ENCODE data around the gene SGCA. TPM values are rescaled to one million over a fixed set of nuclear protein-coding genes. Genes with fewer than 3 reads are reported as not detected.

Gene SGCA
- total RNA-seq, 1 donor from 2014 or later: not detected

GRCh38 chr17:50167371-50167770, 1.6 kb downstream of the SGCA start:
- Histone ChIP-seq H3K36me3 (ENCODE audit: control insufficient read depth, insufficient read depth, low read length) (no peaks in the 10 kb centered on the region), H3K4me3 (ENCODE audit: low read depth, low read length) (no peak overlapping the region), H3K27me3 (ENCODE audit: control insufficient read depth, insufficient read depth, low read length) (peaks cover 4% of the 10 kb centered on the region)
- TF ChIP-seq CTCF (IDR thresholded peaks at IDR 0.05; ENCODE audit: insufficient read depth, low read length, poor library complexity, severe bottlenecking): no peak
- DNase-seq (ENCODE audit: low read depth): no peak

GRCh38 chr17:50168319-50168718, 2.5 kb downstream of the SGCA start:
- Histone ChIP-seq H3K4me3 (ENCODE audit: low read depth, low read length) (no peak overlapping the region), H3K36me3 (ENCODE audit: control insufficient read depth, insufficient read depth, low read length) (no peaks in the 10 kb centered on the region), H3K27me3 (ENCODE audit: control insufficient read depth, insufficient read depth, low read length) (peaks cover 4% of the 10 kb centered on the region)
- DNase-seq (ENCODE audit: low read depth): no peak
- no peak for TF ChIP-seq CTCF (IDR thresholded peaks at IDR 0.05; ENCODE audit: insufficient read depth, low read length, poor library complexity, severe bottlenecking)

GRCh38 chr17:50169121-50169764, 3.4 kb downstream of the SGCA start:
- no peak for DNase-seq (ENCODE audit: low read depth)
- peaks cover 4% of the 10 kb centered on the region for H3K27me3 ChIP-seq (ENCODE audit: control insufficient read depth, insufficient read depth, low read length)

GRCh38 chr17:50169881-50170459, 4.2 kb downstream of the SGCA start:
- Histone ChIP-seq H3K27me3 (ENCODE audit: control insufficient read depth, insufficient read depth, low read length) (peaks cover 4% of the 10 kb centered on the region), H3K36me3 (ENCODE audit: control insufficient read depth, insufficient read depth, low read length) (no peaks in the 10 kb centered on the region)
- TF ChIP-seq CTCF (IDR thresholded peaks at IDR 0.05; ENCODE audit: insufficient read depth, low read length, poor library complexity, severe bottlenecking): no peak

More at GRCh38 chr17:50169121-50169764, 3.4 kb downstream of the SGCA start:
- Histone ChIP-seq H3K4me3 (ENCODE audit: low read depth, low read length) (no peak overlapping the region), H3K36me3 (ENCODE audit: control insufficient read depth, insufficient read depth, low read length) (no peaks in the 10 kb centered on the region)
- peak; percentile 91 for TF ChIP-seq CTCF (IDR thresholded peaks at IDR 0.05; ENCODE audit: insufficient read depth, low read length, poor library complexity, severe bottlenecking)

GRCh38 chr17:50170662-50171370, 5.0 kb downstream of the SGCA start:
- Histone ChIP-seq H3K4me3 (ENCODE audit: low read depth, low read length) (no peak overlapping the region), H3K36me3 (ENCODE audit: control insufficient read depth, insufficient read depth, low read length) (no peaks in the 10 kb centered on the region), H3K27me3 (ENCODE audit: control insufficient read depth, insufficient read depth, low read length) (peaks cover 4% of the 10 kb centered on the region)
- no peak for DNase-seq (ENCODE audit: low read depth)
- no peak for TF ChIP-seq CTCF (IDR thresholded peaks at IDR 0.05; ENCODE audit: insufficient read depth, low read length, poor library complexity, severe bottlenecking)

More at GRCh38 chr17:50169881-50170459, 4.2 kb downstream of the SGCA start:
- no peak overlapping the region for H3K4me3 ChIP-seq (ENCODE audit: low read depth, low read length)
- no peak for DNase-seq (ENCODE audit: low read depth)
